ENCODE data around the gene BCKDK.
"Not testable (repeated sequence)": the region's sequence is repeated elsewhere in the genome, so short reads cannot be mapped to it uniquely, and the experiment has no call there.

BCKDK gene

DNA sequence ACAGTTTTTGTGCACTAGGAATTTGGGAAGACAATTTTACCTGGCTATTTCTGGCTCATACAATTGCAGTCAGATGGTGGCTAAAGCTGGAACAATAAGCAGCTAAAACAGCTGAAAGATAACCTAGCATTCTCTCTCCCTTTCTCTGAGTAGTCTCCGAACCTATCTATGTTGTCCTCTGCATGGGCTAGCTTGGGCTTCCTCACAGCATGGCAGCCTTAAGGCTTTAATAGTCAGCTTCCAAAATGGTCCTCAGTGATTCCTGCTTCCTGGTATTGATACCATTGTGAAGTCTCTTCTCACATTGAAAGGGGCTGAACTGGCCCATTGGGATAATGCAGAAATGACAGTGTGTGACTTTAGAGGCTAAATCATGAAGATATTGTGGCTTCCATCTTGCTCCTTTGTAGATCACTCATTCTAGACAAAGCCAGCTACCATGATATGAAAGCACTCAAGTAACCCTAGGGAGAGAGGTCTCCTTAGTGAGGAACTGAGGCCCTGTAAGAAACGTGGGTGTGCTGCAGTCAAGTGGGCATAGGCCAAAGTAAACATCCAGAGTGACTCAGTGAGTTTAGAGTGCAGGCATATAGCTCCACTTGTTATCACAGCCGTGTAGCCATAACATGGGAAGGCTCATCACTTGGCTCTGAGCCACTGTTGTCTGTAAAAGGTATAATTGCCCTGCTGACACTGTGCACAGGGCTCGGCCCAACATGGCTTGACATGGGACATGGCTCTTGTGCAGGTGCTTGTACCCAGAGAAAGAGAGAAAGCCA, 8.1 kb upstream of the BCKDK start:
- no peak for DNase-seq (ENCODE audit: low read depth)

DNA sequence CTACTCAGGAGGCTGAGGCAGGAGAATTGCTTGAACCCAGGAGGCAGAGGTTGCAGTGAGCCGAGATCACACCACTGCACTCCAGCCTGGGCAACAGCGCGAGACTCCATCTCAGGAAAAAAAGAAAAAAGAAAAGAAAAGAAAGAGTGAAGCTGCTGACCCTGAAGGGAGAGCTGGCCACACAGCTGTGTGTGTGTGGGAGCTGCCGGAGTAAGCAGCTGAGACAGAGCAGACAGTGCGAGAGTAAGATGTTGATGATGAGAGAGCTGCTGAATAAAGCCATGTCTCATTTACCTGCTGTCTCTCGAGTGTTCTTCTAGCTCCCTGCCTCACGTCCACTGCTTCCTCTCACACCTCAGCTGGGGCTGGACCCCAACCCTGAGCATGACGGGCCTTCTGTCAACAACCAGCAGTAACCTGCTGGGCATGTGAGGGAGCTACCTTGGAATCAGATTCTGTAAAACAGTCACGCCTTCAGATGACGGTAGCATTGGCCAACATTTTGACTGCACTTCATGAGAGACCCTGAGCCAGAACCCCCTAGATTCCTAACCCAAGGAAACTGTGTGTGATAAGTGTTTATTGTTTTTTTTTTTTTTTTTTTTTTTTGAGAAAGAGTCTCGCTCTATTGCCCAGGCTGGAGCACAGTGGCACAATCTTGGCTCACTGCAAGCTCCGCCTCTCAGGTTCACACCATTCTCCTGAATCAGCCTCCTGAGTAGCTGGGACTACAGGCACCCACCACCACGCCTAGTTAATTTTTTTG, 7.1 kb upstream of the BCKDK start:
- not testable (repeated sequence) for DNase-seq (ENCODE audit: low read depth)

DNA sequence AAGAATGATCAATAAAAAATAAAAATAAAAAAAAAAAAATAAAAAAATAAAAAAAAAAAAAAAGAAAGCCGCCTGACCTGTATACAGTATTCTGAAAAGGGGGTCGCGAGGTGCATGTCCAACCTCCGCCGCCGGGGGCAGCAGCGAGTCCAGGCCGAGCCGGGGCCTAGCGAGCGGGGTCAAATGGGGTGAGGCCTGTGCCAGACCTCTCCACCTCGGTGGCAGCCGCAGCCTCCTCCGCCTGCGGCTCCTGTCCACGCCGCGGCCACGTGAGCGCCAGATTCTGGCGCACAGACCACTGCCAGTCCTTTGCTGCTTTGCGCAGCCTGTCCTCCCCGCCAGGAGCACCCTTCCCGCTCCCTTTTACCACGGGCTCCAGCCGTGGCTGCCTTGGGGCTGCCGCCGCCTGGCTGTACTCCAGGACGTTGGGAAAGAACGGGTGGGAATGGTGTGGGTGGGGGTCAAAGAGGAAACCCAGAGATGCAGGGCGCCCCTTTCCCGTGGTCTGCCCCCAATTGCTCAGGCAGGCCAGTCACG, 2.4 kb upstream of the BCKDK start:
- peak; percentile 57 for DNase-seq (ENCODE audit: low read depth)

DNA sequence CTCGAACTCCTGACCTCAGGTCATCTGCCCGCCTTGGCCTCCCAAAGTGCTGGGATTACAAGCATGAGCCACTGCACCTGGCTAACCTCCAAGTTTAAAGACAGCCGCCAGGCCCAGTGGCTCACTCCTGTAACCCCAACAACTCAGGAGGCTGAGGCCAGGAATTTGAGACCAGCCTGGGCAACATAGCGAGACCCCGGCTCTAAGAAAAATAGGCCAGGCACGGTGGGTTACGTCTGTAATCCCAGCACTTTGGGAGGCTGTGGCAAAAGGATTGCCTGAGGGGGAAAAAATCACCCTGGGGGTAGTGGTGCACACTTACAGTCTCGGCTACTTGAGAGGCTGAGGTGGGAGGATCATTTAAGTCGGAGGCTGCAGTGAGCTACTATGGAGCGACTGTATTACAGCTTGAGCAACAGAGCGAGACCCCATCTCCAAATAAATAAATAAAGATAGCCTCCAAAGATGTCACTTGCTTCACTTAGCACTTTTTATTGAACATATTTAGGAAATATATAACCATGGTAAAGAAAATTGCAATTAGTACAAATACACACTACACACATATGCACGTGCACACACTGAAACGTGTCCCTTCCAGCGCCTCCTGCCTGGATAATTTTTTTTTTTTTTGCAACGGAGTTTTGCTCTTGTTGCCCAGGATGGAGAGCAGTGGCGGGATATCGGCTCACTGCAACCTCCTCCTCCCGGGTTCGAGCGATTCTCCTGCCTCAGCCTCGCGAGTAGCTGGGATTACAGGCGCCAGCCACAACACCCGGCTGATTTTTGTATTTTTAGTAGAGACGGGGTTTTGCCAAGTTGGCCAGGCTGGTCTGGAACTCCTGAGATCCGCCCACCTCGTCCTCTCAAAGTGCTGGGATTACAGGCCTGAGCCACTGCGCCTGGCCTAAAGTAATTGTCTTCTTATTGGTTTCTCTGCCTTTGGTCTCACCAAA, 1.4 kb upstream of the BCKDK start:
- DNase-seq (ENCODE audit: low read depth): no peak

- DNase-seq (ENCODE audit: low read depth): no peak
Observed at GRCh38 chr16:31107465-31107867, 720 bp upstream of the BCKDK start.

- DNase-seq (ENCODE audit: low read depth): no peak
Observed at GRCh38 chr16:31108794-31109558, 790 bp downstream of the BCKDK start.

DNA sequence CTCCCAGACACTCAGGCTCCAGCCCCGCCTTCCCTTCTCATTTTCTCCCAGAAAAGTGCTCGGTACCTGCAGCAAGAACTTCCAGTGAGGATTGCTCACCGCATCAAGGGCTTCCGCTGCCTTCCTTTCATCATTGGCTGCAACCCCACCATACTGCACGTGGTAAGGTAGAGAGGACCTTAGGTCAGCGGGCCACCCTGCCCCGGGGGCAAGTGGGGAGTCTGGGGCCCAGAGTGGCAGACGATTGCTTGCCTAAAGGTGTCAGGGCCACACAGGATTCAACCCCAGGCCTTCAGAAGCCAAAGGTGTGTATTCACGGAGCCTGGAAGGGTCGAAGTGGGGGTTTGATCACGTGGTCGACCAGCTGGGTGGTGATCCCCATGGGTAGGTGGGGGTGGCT, 1.4 kb downstream of the BCKDK start:
- no peak for DNase-seq (ENCODE audit: low read depth)

DNA sequence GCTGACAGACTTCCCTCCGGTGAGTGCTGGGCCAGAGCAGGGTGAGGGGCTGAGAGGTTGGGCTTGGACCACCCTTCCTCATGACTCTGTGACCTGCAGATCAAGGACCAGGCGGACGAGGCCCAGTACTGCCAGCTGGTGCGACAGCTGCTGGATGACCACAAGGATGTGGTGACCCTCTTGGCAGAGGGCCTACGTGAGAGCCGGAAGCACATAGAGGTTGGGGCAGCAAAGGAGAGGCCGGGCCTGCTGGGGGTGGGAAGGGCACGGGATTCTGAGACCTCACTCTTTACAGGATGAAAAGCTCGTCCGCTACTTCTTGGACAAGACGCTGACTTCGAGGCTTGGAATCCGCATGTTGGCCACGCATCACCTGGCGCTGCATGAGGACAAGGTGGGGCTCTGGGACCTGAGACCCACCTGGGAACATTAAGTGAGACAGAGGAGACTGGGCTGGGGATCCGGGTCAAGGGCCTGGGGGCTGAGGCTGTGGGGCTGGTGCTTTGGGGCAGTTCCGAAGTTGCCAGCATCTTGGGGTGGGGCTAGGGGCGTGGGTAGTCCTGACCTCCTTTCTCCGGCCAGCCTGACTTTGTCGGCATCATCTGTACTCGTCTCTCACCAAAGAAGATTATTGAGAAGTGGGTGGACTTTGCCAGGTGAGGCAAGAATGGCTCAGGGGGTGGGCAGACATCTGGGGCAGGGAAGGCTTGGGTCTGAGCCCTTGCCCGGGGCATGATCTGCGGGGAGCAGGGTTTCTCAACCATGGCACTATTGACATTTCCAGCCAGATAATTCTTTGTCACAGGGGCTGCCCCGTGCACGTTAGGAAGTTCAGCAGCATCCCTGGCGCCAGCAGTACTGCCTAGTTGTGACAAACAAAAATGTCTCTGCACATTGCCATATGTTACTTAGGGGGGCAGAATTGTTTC, 2.2 kb downstream of the BCKDK start:
- no peak for DNase-seq (ENCODE audit: low read depth)

GRCh38 chr16:31111881-31112466, 3.8 kb downstream of the BCKDK start:
- no peak for DNase-seq (ENCODE audit: low read depth)

DNA sequence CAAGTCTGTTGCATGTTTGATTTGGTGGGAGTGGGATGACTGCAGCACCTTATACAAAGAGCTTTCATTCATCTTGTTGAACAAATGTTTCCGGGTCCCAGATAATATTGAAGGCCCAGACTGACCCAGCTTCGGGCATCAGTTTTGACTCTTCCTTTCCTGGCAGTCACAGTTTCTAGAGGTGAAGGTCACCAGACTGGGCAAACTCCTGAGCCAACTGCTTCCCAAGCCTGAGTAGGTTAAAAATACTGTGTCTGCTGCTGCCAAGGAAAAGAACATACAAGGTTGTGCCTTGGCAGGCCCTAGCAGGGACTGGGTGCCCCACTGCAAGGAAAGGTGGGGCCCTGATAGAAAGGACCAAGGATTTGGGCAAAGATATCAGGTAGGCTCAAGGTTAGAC, 4.5 kb downstream of the BCKDK start:
- DNase-seq (ENCODE audit: low read depth): no peak

- no peak for DNase-seq (ENCODE audit: low read depth)
Observed at GRCh38 chr16:31113121-31114120, 5.2 kb downstream of the BCKDK start.

DNA sequence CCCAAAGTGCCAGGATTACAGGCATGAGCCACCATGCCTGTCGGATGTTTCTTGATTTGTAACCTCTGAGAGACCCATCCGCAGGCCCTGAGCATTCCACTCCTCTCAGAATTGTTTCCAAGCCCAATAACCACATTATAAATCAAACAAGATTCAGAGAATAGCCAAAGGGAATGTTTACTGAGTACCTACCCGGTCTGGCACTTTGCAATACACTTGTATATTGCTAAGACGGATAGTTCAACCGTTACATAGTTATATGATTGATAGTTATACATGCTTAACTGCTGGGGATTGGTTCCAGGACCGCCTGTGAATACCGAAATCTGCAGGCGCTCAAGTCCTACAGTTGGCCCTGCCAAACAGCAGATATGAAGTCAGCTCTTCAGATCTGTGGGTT, 6.3 kb downstream of the BCKDK start:
- DNase-seq (ENCODE audit: low read depth): no peak

GRCh38 chr16:31117384-31118222, 9.4 kb downstream of the BCKDK start, which contains the start of gene KAT8:
KAT8 (plus strand) TSS chr16:31117664; CDS start chr16:31117682, 18 bp downstream.
- peak; percentile 96 for DNase-seq (ENCODE audit: low read depth)

GRCh38 chr16:31118223-31119155, 10.3 kb downstream of the BCKDK start:
- peak; percentile 69 for DNase-seq (ENCODE audit: low read depth)

GRCh38 chr16:31120129-31120528, 11.9 kb downstream of the BCKDK start:
- no peak for DNase-seq (ENCODE audit: low read depth)

GRCh38 chr16:31125844-31126243, 17.7 kb downstream of the BCKDK start:
- no peak for DNase-seq (ENCODE audit: low read depth)
